GM12873 (cell line): Measurements from ENCODE around the gene DENR.
A peak's percentile ranks its signal among the peaks of the same experiment; 100 is the strongest.

Experiments
- CTCF ChIP-seq: IDR thresholded peaks from 2 replicates; pipeline ENCODE4 v1.5.1; 2012; ENCODE audit warnings: low read depth, mild to moderate bottlenecking, moderate library complexity, low read length, control low read depth; ENCODE audit not compliant: insufficient read depth; ENCODE audit errors: missing control alignments

DENR gene

GRCh38 chr12:122785503-122785902 is 32.9 kb downstream of the DENR start:
- no peak for TF ChIP-seq CTCF

GRCh38 chr12:122788387-122788786 is 35.8 kb downstream of the DENR start:
- TF ChIP-seq CTCF: no peak

GRCh38 chr12:122789637-122790036 is 37.0 kb downstream of the DENR start:
- TF ChIP-seq CTCF: no peak

- no peak for TF ChIP-seq CTCF
These were observed 37.9 kb downstream of the DENR start for GRCh38 chr12:122790393-122791075.

- TF ChIP-seq CTCF: peak; percentile 65
These were observed 41.1 kb downstream of the DENR start for GRCh38 chr12:122793685-122794106.

- TF ChIP-seq CTCF: no peak
These were observed 43.2 kb downstream of the DENR start for GRCh38 chr12:122795807-122796206.

- TF ChIP-seq CTCF: no peak
These were observed 47.1 kb downstream of the DENR start for GRCh38 chr12:122799641-122800243.
